HepG2 (cell line): ENCODE data around the gene SLC25A18. TPM values are rescaled to one million over a fixed set of nuclear protein-coding genes. Genes with fewer than 3 reads are reported as not detected.
A peak's percentile ranks its signal among the peaks of the same experiment; 100 is the strongest.

Source experiments
- HMGXB4 ChIP-seq, 2 experiments: sonication (generic) in 1 of 2; formaldehyde crosslinking in 1 of 2; IDR thresholded peaks; 2 replicates each; pipeline versions ENCODE4 v1.4.0 to v1.6.1; 2018 to 2020; ENCODE audit warnings: missing genetic modification reagents in 2 of 2, borderline replicate concordance in 1 of 2, low read depth in 1 of 2, mild to moderate bottlenecking in 1 of 2, missing biosample characterization in 1 of 2
- LBX2 ChIP-seq: sonication (generic); formaldehyde crosslinking; IDR thresholded peaks from 2 replicates; pipeline ENCODE4 v1.5.0; 2020; ENCODE audit warnings: missing genetic modification reagents, mild to moderate bottlenecking, borderline replicate concordance
- MATR3 ChIP-seq: sonication (generic); formaldehyde crosslinking; IDR thresholded peaks from 2 replicates; pipeline ENCODE4 v1.4.0; 2020; ENCODE audit warnings: missing genetic modification reagents
- RAD51 ChIP-seq: fragments of 450-650 bp; IDR thresholded peaks from 2 replicates; pipeline ENCODE4 v1.6.1; 2016; ENCODE audit warnings: borderline replicate concordance
- RXRA ChIP-seq: sonication (generic); formaldehyde crosslinking; IDR thresholded peaks from 2 replicates; pipeline ENCODE4 v1.5.1; 2020; ENCODE audit warnings: missing genetic modification reagents
- U2AF1 ChIP-seq: fragments of 200-400 bp; formaldehyde crosslinking; optimal IDR thresholded peaks from 2 replicates; pipeline ENCODE3; 2017; ENCODE audit warnings: mild to moderate bottlenecking, low read depth, low read length
- ZNF101 ChIP-seq: sonication (generic); formaldehyde crosslinking; IDR thresholded peaks from 2 replicates; pipeline ENCODE4 v1.4.0; 2020; ENCODE audit warnings: mild to moderate bottlenecking, low read depth, missing genetic modification reagents, borderline replicate concordance
- ZNF12 ChIP-seq: sonication (generic); formaldehyde crosslinking; IDR thresholded peaks from 2 replicates; pipeline ENCODE4 v1.5.0; 2020; ENCODE audit warnings: missing genetic modification reagents
- ZNF224 ChIP-seq: sonication (generic); formaldehyde crosslinking; IDR thresholded peaks from 2 replicates; pipeline ENCODE4 v1.5.0; 2020; ENCODE audit warnings: mild to moderate bottlenecking, missing genetic modification reagents
- ZNF296 ChIP-seq: sonication (generic); formaldehyde crosslinking; conservative IDR thresholded peaks from 2 replicates; pipeline ENCODE4 v1.5.0; 2020; ENCODE audit warnings: mild to moderate bottlenecking, missing genetic modification reagents
- ZNF30 ChIP-seq: sonication (generic); formaldehyde crosslinking; IDR thresholded peaks from 2 replicates; pipeline ENCODE4 v1.5.0; 2020; ENCODE audit warnings: mild to moderate bottlenecking, missing genetic modification reagents
- ZNF546 ChIP-seq: sonication (generic); formaldehyde crosslinking; conservative IDR thresholded peaks from 2 replicates; pipeline ENCODE4 v1.8.1; 2023; ENCODE audit warnings: mild to moderate bottlenecking, missing genetic modification reagents
- ZNF557 ChIP-seq: sonication (generic); formaldehyde crosslinking; IDR thresholded peaks from 2 replicates; pipeline ENCODE4 v1.4.0; 2020; ENCODE audit warnings: missing genetic modification reagents
- ZNF782 ChIP-seq: sonication (generic); formaldehyde crosslinking; IDR thresholded peaks from 2 replicates; pipeline ENCODE4 v1.4.0; 2020; ENCODE audit warnings: missing genetic modification reagents, mild to moderate bottlenecking, borderline replicate concordance
- ZNF83 ChIP-seq: sonication (generic); formaldehyde crosslinking; IDR thresholded peaks from 2 replicates; pipeline ENCODE4 v1.4.0; 2020; ENCODE audit warnings: missing genetic modification reagents, mild to moderate bottlenecking, borderline replicate concordance
- ZSCAN29 ChIP-seq: sonication (generic); formaldehyde crosslinking; conservative IDR thresholded peaks from 2 replicates; pipeline ENCODE4 v1.4.0; 2020; ENCODE audit warnings: mild to moderate bottlenecking, missing genetic modification reagents
- polyA plus RNA-seq, 8 experiments: library from polyadenylated mRNA; depleted of rRNA in 3 of 8; stranded (reverse) in 7 of 8; unstranded in 1 of 8; fragments of >200 nt; fragmentation: Illumina TruSeq in 4 of 8; extraction: Trizol in 4 of 8; gene quantifications; 2 replicates each; pipeline versions ENCODE4 v1.2.1 to v1.2.3, GENCODE V29; 2011 to 2016; ENCODE audit warnings: low read depth in 4 of 8, missing spikeins in 1 of 8, mixed read lengths in 1 of 8; ENCODE audit not compliant: insufficient read depth in 1 of 8
- total RNA-seq, 5 experiments: library from RNA; depleted of rRNA; stranded (reverse); fragments of >200 nt; fragmentation: Illumina TruSeq; extraction: Trizol; gene quantifications; 2 replicates each; pipeline ENCODE4 v1.2.3, GENCODE V29; 2016; ENCODE audit warnings: low read depth in 1 of 5
- TF ChIP-seq, protein P1 (sequence below): sonication (generic); formaldehyde crosslinking; IDR thresholded peaks from 2 replicates; pipeline ENCODE4 v1.4.0; 2020; ENCODE audit warnings: missing genetic modification reagents
- TF ChIP-seq, protein P2 (sequence below): sonication (generic); formaldehyde crosslinking; conservative IDR thresholded peaks from 2 replicates; pipeline ENCODE4 v1.4.0; 2020; ENCODE audit warnings: missing genetic modification reagents
- TF ChIP-seq, protein P3 (sequence below): sonication (generic); formaldehyde crosslinking; IDR thresholded peaks from 2 replicates; pipeline ENCODE4 v1.4.0; 2020; ENCODE audit warnings: low read depth, mild to moderate bottlenecking, missing genetic modification reagents

The SLC25A18 gene
- total and polyA plus RNA-seq, 2 of the 13 experiments (the other 11 are each of a cell fraction or from before 2014, with no cell fraction given) = 0.28 to 0.75 TPM

- peak in 1 of 2 experiments; percentile 64; a peak in 2 of 4 replicates for TF ChIP-seq HMGXB4 (CRISPR knock-in tag; IDR thresholded peaks at IDR 0.05; ENCODE audit: borderline replicate concordance in 1 of 2, low read depth in 1 of 2)
- TF ChIP-seq RXRA (CRISPR knock-in tag) = no peak
- TF ChIP-seq RAD51 = peak; percentile 85
- TF ChIP-seq ZNF296 = no peak
- TF ChIP-seq ZSCAN29 = no peak
- peak; percentile 23; the same call in 1 of the 2 replicates for TF ChIP-seq ZNF546 (CRISPR knock-in tag)
- TF ChIP-seq, protein P1, sequence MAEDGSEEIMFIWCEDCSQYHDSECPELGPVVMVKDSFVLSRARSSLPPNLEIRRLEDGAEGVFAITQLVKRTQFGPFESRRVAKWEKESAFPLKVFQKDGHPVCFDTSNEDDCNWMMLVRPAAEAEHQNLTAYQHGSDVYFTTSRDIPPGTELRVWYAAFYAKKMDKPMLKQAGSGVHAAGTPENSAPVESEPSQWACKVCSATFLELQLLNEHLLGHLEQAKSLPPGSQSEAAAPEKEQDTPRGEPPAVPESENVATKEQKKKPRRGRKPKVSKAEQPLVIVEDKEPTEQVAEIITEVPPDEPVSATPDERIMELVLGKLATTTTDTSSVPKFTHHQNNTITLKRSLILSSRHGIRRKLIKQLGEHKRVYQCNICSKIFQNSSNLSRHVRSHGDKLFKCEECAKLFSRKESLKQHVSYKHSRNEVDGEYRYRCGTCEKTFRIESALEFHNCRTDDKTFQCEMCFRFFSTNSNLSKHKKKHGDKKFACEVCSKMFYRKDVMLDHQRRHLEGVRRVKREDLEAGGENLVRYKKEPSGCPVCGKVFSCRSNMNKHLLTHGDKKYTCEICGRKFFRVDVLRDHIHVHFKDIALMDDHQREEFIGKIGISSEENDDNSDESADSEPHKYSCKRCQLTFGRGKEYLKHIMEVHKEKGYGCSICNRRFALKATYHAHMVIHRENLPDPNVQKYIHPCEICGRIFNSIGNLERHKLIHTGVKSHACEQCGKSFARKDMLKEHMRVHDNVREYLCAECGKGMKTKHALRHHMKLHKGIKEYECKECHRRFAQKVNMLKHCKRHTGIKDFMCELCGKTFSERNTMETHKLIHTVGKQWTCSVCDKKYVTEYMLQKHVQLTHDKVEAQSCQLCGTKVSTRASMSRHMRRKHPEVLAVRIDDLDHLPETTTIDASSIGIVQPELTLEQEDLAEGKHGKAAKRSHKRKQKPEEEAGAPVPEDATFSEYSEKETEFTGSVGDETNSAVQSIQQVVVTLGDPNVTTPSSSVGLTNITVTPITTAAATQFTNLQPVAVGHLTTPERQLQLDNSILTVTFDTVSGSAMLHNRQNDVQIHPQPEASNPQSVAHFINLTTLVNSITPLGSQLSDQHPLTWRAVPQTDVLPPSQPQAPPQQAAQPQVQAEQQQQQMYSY (CRISPR knock-in tag) = peak; percentile 45; the same call in 1 of the 2 replicates
- TF ChIP-seq U2AF1 = no peak
- TF ChIP-seq, protein P2, sequence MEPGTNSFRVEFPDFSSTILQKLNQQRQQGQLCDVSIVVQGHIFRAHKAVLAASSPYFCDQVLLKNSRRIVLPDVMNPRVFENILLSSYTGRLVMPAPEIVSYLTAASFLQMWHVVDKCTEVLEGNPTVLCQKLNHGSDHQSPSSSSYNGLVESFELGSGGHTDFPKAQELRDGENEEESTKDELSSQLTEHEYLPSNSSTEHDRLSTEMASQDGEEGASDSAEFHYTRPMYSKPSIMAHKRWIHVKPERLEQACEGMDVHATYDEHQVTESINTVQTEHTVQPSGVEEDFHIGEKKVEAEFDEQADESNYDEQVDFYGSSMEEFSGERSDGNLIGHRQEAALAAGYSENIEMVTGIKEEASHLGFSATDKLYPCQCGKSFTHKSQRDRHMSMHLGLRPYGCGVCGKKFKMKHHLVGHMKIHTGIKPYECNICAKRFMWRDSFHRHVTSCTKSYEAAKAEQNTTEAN (CRISPR knock-in tag) = no peak
- TF ChIP-seq ZNF224 (CRISPR knock-in tag) = no peak
- no peak for TF ChIP-seq ZNF557
- no peak for TF ChIP-seq LBX2
- TF ChIP-seq ZNF30 (CRISPR knock-in tag) = no peak
- TF ChIP-seq, protein P3, sequence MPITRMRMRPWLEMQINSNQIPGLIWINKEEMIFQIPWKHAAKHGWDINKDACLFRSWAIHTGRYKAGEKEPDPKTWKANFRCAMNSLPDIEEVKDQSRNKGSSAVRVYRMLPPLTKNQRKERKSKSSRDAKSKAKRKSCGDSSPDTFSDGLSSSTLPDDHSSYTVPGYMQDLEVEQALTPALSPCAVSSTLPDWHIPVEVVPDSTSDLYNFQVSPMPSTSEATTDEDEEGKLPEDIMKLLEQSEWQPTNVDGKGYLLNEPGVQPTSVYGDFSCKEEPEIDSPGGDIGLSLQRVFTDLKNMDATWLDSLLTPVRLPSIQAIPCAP = no peak
- 0 out of 2 replicates have a peak, but pooled peaks have one; percentile 8 for TF ChIP-seq ZNF12
- no peak for TF ChIP-seq ZNF101
- TF ChIP-seq ZNF83 (CRISPR knock-in tag) = peak; percentile 84; the same call in 1 of the 2 replicates
- TF ChIP-seq ZNF782 (CRISPR knock-in tag) = no peak
- no peak for TF ChIP-seq MATR3 (CRISPR knock-in tag)
Measured at GRCh38 chr22:17628406-17629172, 65.3 kb downstream of the SLC25A18 start, which contains the start of gene ATP6V1E1 (continued).
